A549 (cell line): Measurements from ENCODE around the gene IRX4. TPM values are rescaled to one million over a fixed set of nuclear protein-coding genes. Genes with fewer than 3 reads are reported as not detected.

ENCODE experiments used
- ATAC-seq, 2 experiments: fragments of 200-7000 bp in 1 of 2; fragments of >200 bp in 1 of 2; cut with Nextera tagmentation in 1 of 2; cut with Tn5 transposase in 1 of 2; 3 replicates each; pipeline versions ENCODE4 v1.8.0 to v1.9.1; 2018 to 2020; ENCODE audit warnings: mild to moderate bottlenecking in 1 of 2, moderate library complexity in 1 of 2
- CTCF ChIA-PET: fragments of 300-600 bp; sonication (Branson Sonifier 250); formaldehyde crosslinking; extraction: SDS; loops from one replicate; lab custom pipeline; 2021; ENCODE audit warnings: antibody characterized with exemption, inconsistent platforms; lab: Yijun Ruan, JAX
- POLR2A ChIA-PET: fragments of 350-600 bp; formaldehyde crosslinking; extraction: SDS; loops from one replicate; lab custom pipeline; 2021; ENCODE audit warnings: antibody characterized with exemption, inconsistent platforms; lab: Yijun Ruan, JAX
- DNase-seq, 2 experiments: peaks; one replicate each; pipeline versions ENCODE4 v3.0.0 to v3.0.0-alpha.2; 2011 to 2016; ENCODE audit warnings: low read depth in 1 of 2, low spot score in 1 of 2
- FAIRE-seq: peaks from 2 replicates; lab custom pipeline; 2011; peaks lifted over from hg19 to GRCh38; lab: Jason Lieb, UNC
- H3K27ac ChIP-seq, 2 experiments: fragments of >200 bp; sonication (Bioruptor Twin); formaldehyde crosslinking; 3 replicates each; pipeline ENCODE4 v1.5.1; 2016 to 2017
- H3K4me1 ChIP-seq: fragments of >200 bp; sonication (Bioruptor Twin); formaldehyde crosslinking; 3 replicates; pipeline ENCODE4 v1.6.1; 2016
- H3K4me2 ChIP-seq: fragments of >200 bp; sonication (Bioruptor Twin); formaldehyde crosslinking; 3 replicates; pipeline ENCODE4 v1.6.1; 2016
- H3K4me3 ChIP-seq: fragments of >200 bp; sonication (Bioruptor Twin); formaldehyde crosslinking; 3 replicates; pipeline ENCODE4 v1.5.1; 2016
- H3K9me3 ChIP-seq: fragments of >200 bp; sonication (Bioruptor Twin); formaldehyde crosslinking; 3 replicates; pipeline ENCODE4 v1.6.1; 2016
- BHLHE40 ChIP-seq: IDR thresholded peaks from 2 replicates; pipeline ENCODE4 v1.6.1; 2012; ENCODE audit warnings: low read depth, low read length, inconsistent platforms
- CTCF ChIP-seq: fragments of >200 bp; sonication (Bioruptor Twin); formaldehyde crosslinking; IDR thresholded peaks from 3 replicates; pipeline ENCODE4 v1.5.1; 2016
- ESRRA ChIP-seq: fragments of 150-350 bp; IDR thresholded peaks from 2 replicates; pipeline ENCODE4 v1.6.1; 2014; ENCODE audit warnings: mild to moderate bottlenecking, low read length, borderline replicate concordance
- FOSB ChIP-seq: fragments of 250-450 bp; sonication (Bioruptor Pico); IDR thresholded peaks from 2 replicates; pipeline ENCODE4 v1.5.0; 2020; ENCODE audit warnings: mild to moderate bottlenecking, moderate library complexity
- FOSL2 ChIP-seq, 2 experiments: fragments of 450-650 bp in 1 of 2; fragments of >200 bp in 1 of 2; sonication (Bioruptor Twin) in 1 of 2; formaldehyde crosslinking; IDR thresholded peaks; 2 replicates each; pipeline versions ENCODE4 v1.5.0 to v1.6.1; 2016 to 2020; ENCODE audit warnings: mild to moderate bottlenecking in 1 of 2, moderate library complexity in 1 of 2
- HES2 ChIP-seq: fragments of >200 bp; sonication (Bioruptor Twin); formaldehyde crosslinking; IDR thresholded peaks from 2 replicates; pipeline ENCODE4 v1.6.1; 2016
- HMGXB4 ChIP-seq: fragments of 250-450 bp; sonication (Bioruptor Pico); IDR thresholded peaks from 2 replicates; pipeline ENCODE4 v1.5.0; 2021; ENCODE audit warnings: mild to moderate bottlenecking, moderate library complexity, borderline replicate concordance
- HOXB5 ChIP-seq: fragments of 250-450 bp; sonication (Bioruptor Pico); IDR thresholded peaks from 2 replicates; pipeline ENCODE4 v1.5.0; 2020; ENCODE audit warnings: mild to moderate bottlenecking, moderate library complexity
- JUN ChIP-seq, 2 experiments: fragments of >200 bp; sonication (Bioruptor Twin); formaldehyde crosslinking; IDR thresholded peaks; 2 replicates in 1 of 2; 3 replicates in 1 of 2; pipeline ENCODE4 v1.6.1; 2016 to 2017
- JUNB ChIP-seq: fragments of >200 bp; sonication (Bioruptor Twin); formaldehyde crosslinking; IDR thresholded peaks from 2 replicates; pipeline ENCODE4 v1.6.1; 2016
- KDM1A ChIP-seq: fragments of 200-600 bp; sonication (generic); IDR thresholded peaks from 2 replicates; pipeline ENCODE4 v1.6.1; 2016; ENCODE audit warnings: low read depth, mild to moderate bottlenecking
- KDM5A ChIP-seq: fragments of 200-600 bp; sonication (generic); IDR thresholded peaks from 2 replicates; pipeline ENCODE4 v1.6.1; 2016; ENCODE audit warnings: antibody characterized with exemption, mild to moderate bottlenecking
- MYC ChIP-seq: IDR thresholded peaks from 2 replicates; pipeline ENCODE4 v1.6.1; 2012; ENCODE audit warnings: mild to moderate bottlenecking, inconsistent platforms, low read length, improper control_type of control experiment, borderline replicate concordance
- NPAS2 ChIP-seq: fragments of 250-450 bp; sonication (Bioruptor Pico); IDR thresholded peaks from 2 replicates; pipeline ENCODE4 v1.8.0; 2022; ENCODE audit warnings: mild to moderate bottlenecking, moderate library complexity, borderline replicate concordance
- NR3C1 ChIP-seq: fragments of >200 bp; sonication (Bioruptor Twin); formaldehyde crosslinking; IDR thresholded peaks from 3 replicates; pipeline ENCODE4 v1.6.1; 2017
- SMC3 ChIP-seq: fragments of >200 bp; sonication (Bioruptor Twin); formaldehyde crosslinking; IDR thresholded peaks from 3 replicates; pipeline ENCODE4 v1.6.1; 2018; ENCODE audit warnings: inconsistent platforms
- TFCP2L1 ChIP-seq: fragments of 250-450 bp; sonication (Bioruptor Pico); IDR thresholded peaks from 2 replicates; pipeline ENCODE4 v1.5.0; 2021; ENCODE audit warnings: mild to moderate bottlenecking
- USF2 ChIP-seq: fragments of 450-650 bp; IDR thresholded peaks from 2 replicates; pipeline ENCODE4 v1.6.1; 2014; ENCODE audit warnings: antibody characterized with exemption
- ZFP36 ChIP-seq: fragments of 450-650 bp; IDR thresholded peaks from 2 replicates; pipeline ENCODE4 v1.6.1; 2014; ENCODE audit warnings: borderline replicate concordance; ENCODE audit not compliant: partially characterized antibody
- ZSCAN20 ChIP-seq: fragments of 250-450 bp; sonication (Bioruptor Pico); IDR thresholded peaks from 2 replicates; pipeline ENCODE4 v1.8.0; 2022; ENCODE audit warnings: mild to moderate bottlenecking, moderate library complexity
- WGBS: methylation state at CpG from one replicate; pipeline ENCODE4 v1.1.6; 2017; ENCODE audit errors: missing lambda C conversion rate; 5-methylcytosine and 5-hydroxymethylcytosine counted together
- polyA plus RNA-seq, 4 experiments: library from polyadenylated mRNA; depleted of rRNA in 3 of 4; stranded (reverse); fragments of >200 nt; fragmentation: RNase III in 1 of 4; extraction: RNeasy Plus Mini Kit Qiagen cat#74134 plus additional on column Dnase treatment in 1 of 4; gene quantifications; 2 replicates in 3 of 4; 3 replicates in 1 of 4; pipeline ENCODE4 v1.2.3, GENCODE V29; 2011 to 2017

Gene IRX4
- polyA plus RNA-seq, 2 of the 4 experiments (the other 2 are of a cell fraction): 0.04 to 0.06 TPM

- ATAC-seq (peak in 1 of 2 experiments; percentile 29; a peak in 1 of 6 replicates), DNase-seq (no peak), FAIRE-seq (no peak)
- H3K27ac ChIP-seq: no peak overlapping the region
- no peak overlapping the region for H3K4me2 ChIP-seq
- 26% methylated on average over 10 of the region's 18 CpGs for WGBS
- no peak for TF ChIP-seq FOSL2 (IDR thresholded peaks at IDR 0.05)
- TF ChIP-seq FOSL2 (CRISPR knock-in tag; IDR thresholded peaks at IDR 0.05): no peak
- H3K9me3 ChIP-seq: no peaks in the 10 kb centered on the region
- no peak overlapping the region for H3K4me3 ChIP-seq
- ChIA-PET CTCF (no interaction called here), POLR2A (no interaction called here)
- no peaks in the 10 kb centered on the region for H3K4me1 ChIP-seq
These were observed 15.2 kb upstream of the IRX4 start for GRCh38 chr5:1897816-1898450.

GRCh38 chr5:1897386-1897785 lies 14.7 kb upstream of the IRX4 start:
- Histone ChIP-seq H3K4me2 (no peak overlapping the region), H3K27ac (no peak overlapping the region), H3K9me3 (no peaks in the 10 kb centered on the region), H3K4me3 (no peak overlapping the region), H3K4me1 (no peaks in the 10 kb centered on the region)
- POLR2A ChIA-PET: no interaction called here
- ATAC-seq (no peak), DNase-seq (no peak), FAIRE-seq (no peak)
- CTCF ChIA-PET: no interaction called here
- no peak for TF ChIP-seq ZSCAN20 (CRISPR knock-in tag)
- TF ChIP-seq HES2: no peak
- no peak for TF ChIP-seq MYC
- no peak for TF ChIP-seq ESRRA
- TF ChIP-seq TFCP2L1 (CRISPR knock-in tag): no peak
- TF ChIP-seq SMC3: no peak
- no peak for TF ChIP-seq JUNB
- no peak for TF ChIP-seq NPAS2 (CRISPR knock-in tag)
- no peak for TF ChIP-seq BHLHE40
- no peak for TF ChIP-seq JUN (IDR thresholded peaks at IDR 0.05)
- TF ChIP-seq HMGXB4 (CRISPR knock-in tag): no peak
- no peak for TF ChIP-seq HOXB5 (CRISPR knock-in tag)
- WGBS: 26% methylated on average over 11 of the region's 11 CpGs

GRCh38 chr5:1896602-1897376 lies 14.1 kb upstream of the IRX4 start:
- WGBS: 23% methylated on average over 21 of the region's 21 CpGs
- TF ChIP-seq NR3C1: no peak
- no peak for TF ChIP-seq ZFP36
- no peak for TF ChIP-seq KDM1A
- no peak for TF ChIP-seq FOSB
- no peak for TF ChIP-seq TFCP2L1 (CRISPR knock-in tag)
- TF ChIP-seq USF2: no peak
- no peak for TF ChIP-seq HOXB5 (CRISPR knock-in tag)
- no peak for TF ChIP-seq CTCF
- TF ChIP-seq ESRRA: no peak
- no peak for TF ChIP-seq KDM5A
- POLR2A ChIA-PET: no interaction called here
- H3K4me2 ChIP-seq: no peak overlapping the region
- no peak overlapping the region for H3K27ac ChIP-seq
- H3K4me1 ChIP-seq: no peaks in the 10 kb centered on the region
- FAIRE-seq (no peak), DNase-seq (no peak), ATAC-seq (no peak)
- no peaks in the 10 kb centered on the region for H3K9me3 ChIP-seq
- CTCF ChIA-PET: no interaction called here
- H3K4me3 ChIP-seq: no peak overlapping the region
